ENCODE results near the gene GRIK1. TPM values are rescaled to one million over a fixed set of nuclear protein-coding genes. Genes with fewer than 3 reads are reported as not detected.

GRIK1 gene
- total RNA-seq, 2 donors from 2014 or later = not detected

DNA sequence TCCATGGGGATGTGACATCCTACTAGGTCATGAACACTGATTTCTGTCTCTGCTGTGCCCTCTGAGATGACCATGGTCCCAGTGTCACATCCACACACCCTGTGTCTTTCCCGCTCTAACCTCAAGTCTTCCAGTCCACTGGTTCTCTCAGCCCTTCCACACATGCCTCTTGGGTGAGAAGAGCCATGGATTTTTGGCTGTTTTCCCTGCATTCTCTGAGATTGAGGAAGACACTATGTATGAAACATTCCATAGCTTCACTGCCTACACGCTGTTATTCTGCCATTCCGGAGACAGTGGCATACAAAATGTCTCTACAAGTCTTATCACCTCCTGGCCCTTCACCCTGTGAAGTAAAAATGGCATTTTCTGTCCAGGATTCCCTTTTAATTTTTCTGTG lies 393.7 kb downstream of the GRIK1 start:
- Histone ChIP-seq H3K36me3 (ENCODE audit: control insufficient read depth, insufficient read depth, low read length) (no peaks in the 10 kb centered on the region), H3K9ac (ENCODE audit: extremely low read depth, low read length, poor library complexity, severe bottlenecking) (no peak overlapping the region), H3K27ac (ENCODE audit: low read depth, low read length) (no peak overlapping the region), H3K4me3 (ENCODE audit: low read length) (no peak overlapping the region), H3K27me3 (ENCODE audit: control insufficient read depth, insufficient read depth, low read length, poor library complexity, severe bottlenecking) (no peaks in the 10 kb centered on the region), H3K9me3 (ENCODE audit: control insufficient read depth, low read length) (no peaks in the 10 kb centered on the region), H3K4me1 (ENCODE audit: control insufficient read depth, insufficient read depth, low read length) (no peaks in the 10 kb centered on the region)
- Mint-ChIP-seq H3K27me3 (ENCODE audit: insufficient read depth) (no peaks in the 10 kb centered on the region), H3K36me3 (ENCODE audit: low read depth) (no peaks in the 10 kb centered on the region), H3K4me3 (no peak overlapping the region), H3K4me1 (no peaks in the 10 kb centered on the region), H3K27ac (no peak overlapping the region), H3K9me3 (no peaks in the 10 kb centered on the region)
- 88 to 100% methylated on average over 3 of the region's 3 CpGs for WGBS, 2 experiments (ENCODE audit: insufficient coverage in 1 of 2, insufficient read length in 1 of 2)
- TF ChIP-seq, protein P1, sequence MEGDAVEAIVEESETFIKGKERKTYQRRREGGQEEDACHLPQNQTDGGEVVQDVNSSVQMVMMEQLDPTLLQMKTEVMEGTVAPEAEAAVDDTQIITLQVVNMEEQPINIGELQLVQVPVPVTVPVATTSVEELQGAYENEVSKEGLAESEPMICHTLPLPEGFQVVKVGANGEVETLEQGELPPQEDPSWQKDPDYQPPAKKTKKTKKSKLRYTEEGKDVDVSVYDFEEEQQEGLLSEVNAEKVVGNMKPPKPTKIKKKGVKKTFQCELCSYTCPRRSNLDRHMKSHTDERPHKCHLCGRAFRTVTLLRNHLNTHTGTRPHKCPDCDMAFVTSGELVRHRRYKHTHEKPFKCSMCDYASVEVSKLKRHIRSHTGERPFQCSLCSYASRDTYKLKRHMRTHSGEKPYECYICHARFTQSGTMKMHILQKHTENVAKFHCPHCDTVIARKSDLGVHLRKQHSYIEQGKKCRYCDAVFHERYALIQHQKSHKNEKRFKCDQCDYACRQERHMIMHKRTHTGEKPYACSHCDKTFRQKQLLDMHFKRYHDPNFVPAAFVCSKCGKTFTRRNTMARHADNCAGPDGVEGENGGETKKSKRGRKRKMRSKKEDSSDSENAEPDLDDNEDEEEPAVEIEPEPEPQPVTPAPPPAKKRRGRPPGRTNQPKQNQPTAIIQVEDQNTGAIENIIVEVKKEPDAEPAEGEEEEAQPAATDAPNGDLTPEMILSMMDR (conservative IDR thresholded peaks at IDR 0.05) = no peak
- DNase-seq = no peak

GRCh38 chr21:29540289-29540688 lies 399.5 kb downstream of the GRIK1 start:
- Histone ChIP-seq H3K36me3 (ENCODE audit: control insufficient read depth, insufficient read depth, low read length) (no peaks in the 10 kb centered on the region), H3K27ac (ENCODE audit: low read depth, low read length) (no peak overlapping the region), H3K9ac (ENCODE audit: extremely low read depth, low read length, poor library complexity, severe bottlenecking) (no peak overlapping the region), H3K4me3 (ENCODE audit: low read length) (no peak overlapping the region), H3K27me3 (ENCODE audit: control insufficient read depth, insufficient read depth, low read length, poor library complexity, severe bottlenecking) (no peaks in the 10 kb centered on the region), H3K9me3 (ENCODE audit: control insufficient read depth, low read length) (no peaks in the 10 kb centered on the region), H3K4me1 (ENCODE audit: control insufficient read depth, insufficient read depth, low read length) (no peaks in the 10 kb centered on the region)
- Mint-ChIP-seq H3K4me1 (no peaks in the 10 kb centered on the region), H3K27ac (no peak overlapping the region), H3K4me3 (no peak overlapping the region), H3K36me3 (ENCODE audit: low read depth) (peaks cover 4% of the 10 kb centered on the region), H3K9me3 (no peaks in the 10 kb centered on the region), H3K27me3 (ENCODE audit: insufficient read depth) (no peaks in the 10 kb centered on the region)
- no peak for DNase-seq
- 85% methylated on average over 1 of the region's 1 CpG; no CpG with 5 or more reads in 1 of the 2 experiments for WGBS, 2 experiments (ENCODE audit: insufficient coverage in 1 of 2, insufficient read length in 1 of 2)
- TF ChIP-seq, protein P1 (conservative IDR thresholded peaks at IDR 0.05) = no peak

GRCh38 chr21:29538115-29538514 lies 401.7 kb downstream of the GRIK1 start:
- Histone ChIP-seq H3K4me3 (ENCODE audit: low read length) (no peak overlapping the region), H3K27ac (ENCODE audit: low read depth, low read length) (no peak overlapping the region), H3K27me3 (ENCODE audit: control insufficient read depth, insufficient read depth, low read length, poor library complexity, severe bottlenecking) (no peaks in the 10 kb centered on the region), H3K36me3 (ENCODE audit: control insufficient read depth, insufficient read depth, low read length) (no peaks in the 10 kb centered on the region), H3K4me1 (ENCODE audit: control insufficient read depth, insufficient read depth, low read length) (no peaks in the 10 kb centered on the region), H3K9me3 (ENCODE audit: control insufficient read depth, low read length) (no peaks in the 10 kb centered on the region), H3K9ac (ENCODE audit: extremely low read depth, low read length, poor library complexity, severe bottlenecking) (no peak overlapping the region)
- H3K36me3 Mint-ChIP-seq (ENCODE audit: low read depth) = peaks cover 4% of the 10 kb centered on the region
- H3K4me3 Mint-ChIP-seq = no peak overlapping the region
- H3K27me3 Mint-ChIP-seq (ENCODE audit: insufficient read depth) = no peaks in the 10 kb centered on the region
- no peaks in the 10 kb centered on the region for H3K9me3 Mint-ChIP-seq
- no peak for DNase-seq
- H3K4me1 Mint-ChIP-seq = no peaks in the 10 kb centered on the region
- H3K27ac Mint-ChIP-seq = no peak overlapping the region
- TF ChIP-seq, protein P1 (conservative IDR thresholded peaks at IDR 0.05) = no peak
